Measurements from ENCODE around the gene KLHL3.

KLHL3 gene

GRCh38 chr5:137580030-137580429, 155.9 kb downstream of the KLHL3 start:
- Histone ChIP-seq H3K79me2 (ENCODE audit: insufficient read depth, low read length) (no peaks in the 10 kb centered on the region), H3K36me3 (ENCODE audit: low read length) (no peaks in the 10 kb centered on the region), H3K9me3 (ENCODE audit: insufficient read depth, low read length) (no peaks in the 10 kb centered on the region), H2AFZ (ENCODE audit: low read depth, low read length, severe bottlenecking) (no peak overlapping the region), H3K4me3 (ENCODE audit: insufficient read depth, low read length, poor library complexity, severe bottlenecking) (no peak overlapping the region), H3K27ac (ENCODE audit: low read depth, low read length) (no peak overlapping the region), H3F3A (ENCODE audit: insufficient read depth) (no peaks in the 10 kb centered on the region), H3K9ac (ENCODE audit: low read length) (no peak overlapping the region), H4K20me1 (ENCODE audit: low read depth, low read length) (no peaks in the 10 kb centered on the region), H3K4me2 (ENCODE audit: low read depth, low read length, poor library complexity, severe bottlenecking) (no peak overlapping the region), H3K9me2 (replicated peaks; ENCODE audit: insufficient read depth, low read length) (no peaks in the 10 kb centered on the region), H3K27me3 (ENCODE audit: low read length) (no peaks in the 10 kb centered on the region)
- TF ChIP-seq EZH2phosphoT487 (conservative IDR thresholded peaks at IDR 0.05; ENCODE audit: low read length): no peak
- no peak for TF ChIP-seq CTCF (IDR thresholded peaks at IDR 0.05; ENCODE audit: insufficient read depth, low read length, poor library complexity, severe bottlenecking)

- Histone ChIP-seq H2AFZ (ENCODE audit: low read depth, low read length, severe bottlenecking) (no peak overlapping the region), H3K27ac (ENCODE audit: low read depth, low read length) (no peak overlapping the region), H4K20me1 (ENCODE audit: low read depth, low read length) (no peaks in the 10 kb centered on the region)
Observed at GRCh38 chr5:137575847-137576246, 160.0 kb downstream of the KLHL3 start.

GRCh38 chr5:137575211-137575610, 160.7 kb downstream of the KLHL3 start:
- Histone ChIP-seq H2AFZ (ENCODE audit: low read depth, low read length, severe bottlenecking) (no peak overlapping the region), H4K20me1 (ENCODE audit: low read depth, low read length) (no peaks in the 10 kb centered on the region), H3K9ac (ENCODE audit: low read length) (no peak overlapping the region), H3K4me3 (ENCODE audit: insufficient read depth, low read length, poor library complexity, severe bottlenecking) (no peak overlapping the region), H3K9me3 (ENCODE audit: insufficient read depth, low read length) (no peaks in the 10 kb centered on the region), H3K27ac (ENCODE audit: low read depth, low read length) (no peak overlapping the region), H3K27me3 (ENCODE audit: low read length) (no peaks in the 10 kb centered on the region), H3K4me2 (ENCODE audit: low read depth, low read length, poor library complexity, severe bottlenecking) (no peak overlapping the region), H3K36me3 (ENCODE audit: low read length) (no peaks in the 10 kb centered on the region), H3F3A (ENCODE audit: insufficient read depth) (no peaks in the 10 kb centered on the region), H3K9me2 (replicated peaks; ENCODE audit: insufficient read depth, low read length) (no peaks in the 10 kb centered on the region), H3K79me2 (ENCODE audit: insufficient read depth, low read length) (no peaks in the 10 kb centered on the region)
- TF ChIP-seq EZH2phosphoT487 (conservative IDR thresholded peaks at IDR 0.05; ENCODE audit: low read length) (no peak), CTCF (IDR thresholded peaks at IDR 0.05; ENCODE audit: insufficient read depth, low read length, poor library complexity, severe bottlenecking) (no peak)

More at GRCh38 chr5:137575847-137576246, 160.0 kb downstream of the KLHL3 start:
- Histone ChIP-seq H3K9me2 (replicated peaks; ENCODE audit: insufficient read depth, low read length) (no peaks in the 10 kb centered on the region), H3K9ac (ENCODE audit: low read length) (no peak overlapping the region), H3K9me3 (ENCODE audit: insufficient read depth, low read length) (no peaks in the 10 kb centered on the region), H3K4me2 (ENCODE audit: low read depth, low read length, poor library complexity, severe bottlenecking) (no peak overlapping the region), H3K4me3 (ENCODE audit: insufficient read depth, low read length, poor library complexity, severe bottlenecking) (no peak overlapping the region), H3F3A (ENCODE audit: insufficient read depth) (no peaks in the 10 kb centered on the region), H3K79me2 (ENCODE audit: insufficient read depth, low read length) (no peaks in the 10 kb centered on the region), H3K36me3 (ENCODE audit: low read length) (no peaks in the 10 kb centered on the region), H3K27me3 (ENCODE audit: low read length) (no peaks in the 10 kb centered on the region)
- no peak for TF ChIP-seq CTCF (IDR thresholded peaks at IDR 0.05; ENCODE audit: insufficient read depth, low read length, poor library complexity, severe bottlenecking)

- Histone ChIP-seq H2AFZ (ENCODE audit: low read depth, low read length, severe bottlenecking) (no peak overlapping the region), H3K36me3 (ENCODE audit: low read length) (no peaks in the 10 kb centered on the region), H3K79me2 (ENCODE audit: insufficient read depth, low read length) (no peaks in the 10 kb centered on the region), H3F3A (ENCODE audit: insufficient read depth) (no peaks in the 10 kb centered on the region), H3K9me3 (ENCODE audit: insufficient read depth, low read length) (no peaks in the 10 kb centered on the region), H4K20me1 (ENCODE audit: low read depth, low read length) (no peaks in the 10 kb centered on the region), H3K27me3 (ENCODE audit: low read length) (no peaks in the 10 kb centered on the region), H3K27ac (ENCODE audit: low read depth, low read length) (no peak overlapping the region), H3K4me3 (ENCODE audit: insufficient read depth, low read length, poor library complexity, severe bottlenecking) (no peak overlapping the region), H3K9me2 (replicated peaks; ENCODE audit: insufficient read depth, low read length) (no peaks in the 10 kb centered on the region), H3K9ac (ENCODE audit: low read length) (no peak overlapping the region), H3K4me2 (ENCODE audit: low read depth, low read length, poor library complexity, severe bottlenecking) (no peak overlapping the region)
- TF ChIP-seq EZH2phosphoT487 (conservative IDR thresholded peaks at IDR 0.05; ENCODE audit: low read length) (no peak), CTCF (IDR thresholded peaks at IDR 0.05; ENCODE audit: insufficient read depth, low read length, poor library complexity, severe bottlenecking) (no peak)
Observed at GRCh38 chr5:137573376-137573775, 162.5 kb downstream of the KLHL3 start.
